ENCODE results near the gene LRRN1. TPM values are rescaled to one million over a fixed set of nuclear protein-coding genes. Genes with fewer than 3 reads are reported as not detected.

The LRRN1 gene
- total RNA-seq, 2 donors from 2014 or later: 0.24 TPM; not detected in 1

DNA sequence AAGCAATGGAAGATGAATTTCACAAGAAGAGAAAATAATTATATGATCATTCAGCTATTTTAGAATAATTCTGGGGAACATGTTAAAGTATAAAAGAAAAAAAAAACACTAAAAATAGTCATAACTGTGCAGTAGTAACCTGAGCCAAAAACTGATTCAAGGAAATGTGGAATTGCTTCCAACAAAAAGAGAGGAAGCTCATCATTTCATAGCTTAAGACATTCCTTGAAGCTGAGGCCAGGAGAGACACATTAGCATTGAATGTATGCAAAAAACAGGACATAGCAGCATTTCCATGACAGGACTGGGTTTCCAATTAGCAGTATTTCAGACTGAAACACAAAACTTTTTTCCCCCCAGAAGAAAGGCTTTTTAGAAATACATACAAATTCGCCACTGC, 27.7 kb upstream of the LRRN1 start:
- Histone ChIP-seq H3K4me3 (no peak overlapping the region), H3K36me3 (no peaks in the 10 kb centered on the region), H3K4me1 (no peaks in the 10 kb centered on the region), H3K27me3 (no peaks in the 10 kb centered on the region), H3K9me3 (peaks cover 0 to 16% of the 10 kb centered on the region in 2 donors), H3K27ac (no peak overlapping the region)
- no peak for DNase-seq (ENCODE audit: low spot score)
- TF ChIP-seq, protein P1, sequence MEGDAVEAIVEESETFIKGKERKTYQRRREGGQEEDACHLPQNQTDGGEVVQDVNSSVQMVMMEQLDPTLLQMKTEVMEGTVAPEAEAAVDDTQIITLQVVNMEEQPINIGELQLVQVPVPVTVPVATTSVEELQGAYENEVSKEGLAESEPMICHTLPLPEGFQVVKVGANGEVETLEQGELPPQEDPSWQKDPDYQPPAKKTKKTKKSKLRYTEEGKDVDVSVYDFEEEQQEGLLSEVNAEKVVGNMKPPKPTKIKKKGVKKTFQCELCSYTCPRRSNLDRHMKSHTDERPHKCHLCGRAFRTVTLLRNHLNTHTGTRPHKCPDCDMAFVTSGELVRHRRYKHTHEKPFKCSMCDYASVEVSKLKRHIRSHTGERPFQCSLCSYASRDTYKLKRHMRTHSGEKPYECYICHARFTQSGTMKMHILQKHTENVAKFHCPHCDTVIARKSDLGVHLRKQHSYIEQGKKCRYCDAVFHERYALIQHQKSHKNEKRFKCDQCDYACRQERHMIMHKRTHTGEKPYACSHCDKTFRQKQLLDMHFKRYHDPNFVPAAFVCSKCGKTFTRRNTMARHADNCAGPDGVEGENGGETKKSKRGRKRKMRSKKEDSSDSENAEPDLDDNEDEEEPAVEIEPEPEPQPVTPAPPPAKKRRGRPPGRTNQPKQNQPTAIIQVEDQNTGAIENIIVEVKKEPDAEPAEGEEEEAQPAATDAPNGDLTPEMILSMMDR (IDR thresholded peaks at IDR 0.05): no peak

DNA sequence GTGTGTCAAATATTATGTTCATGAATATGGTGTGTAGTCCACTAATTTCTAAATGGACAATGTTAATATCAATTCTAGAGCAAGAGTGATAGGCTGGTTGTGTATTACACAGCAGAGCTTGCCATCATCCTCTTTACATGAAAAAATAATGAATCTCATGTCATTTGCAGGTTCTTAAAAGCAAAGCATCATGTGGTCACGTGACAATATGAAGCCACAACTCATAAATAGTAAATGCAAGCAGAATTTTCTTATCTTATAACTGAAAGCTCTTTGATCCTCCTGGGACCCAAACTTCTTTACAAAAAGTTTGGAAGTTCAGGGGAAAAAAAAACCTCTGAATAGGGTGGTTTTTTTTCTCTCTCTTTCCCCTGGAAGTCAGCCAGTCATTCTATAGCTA, 26.9 kb upstream of the LRRN1 start:
- Histone ChIP-seq H3K9me3 (peaks cover 0 to 16% of the 10 kb centered on the region in 2 donors), H3K4me1 (no peaks in the 10 kb centered on the region), H3K4me3 (no peak overlapping the region), H3K36me3 (no peaks in the 10 kb centered on the region), H3K27ac (no peak overlapping the region), H3K27me3 (no peaks in the 10 kb centered on the region)
- TF ChIP-seq, protein P1 (IDR thresholded peaks at IDR 0.05): no peak
- no peak for DNase-seq (ENCODE audit: low spot score)

DNA sequence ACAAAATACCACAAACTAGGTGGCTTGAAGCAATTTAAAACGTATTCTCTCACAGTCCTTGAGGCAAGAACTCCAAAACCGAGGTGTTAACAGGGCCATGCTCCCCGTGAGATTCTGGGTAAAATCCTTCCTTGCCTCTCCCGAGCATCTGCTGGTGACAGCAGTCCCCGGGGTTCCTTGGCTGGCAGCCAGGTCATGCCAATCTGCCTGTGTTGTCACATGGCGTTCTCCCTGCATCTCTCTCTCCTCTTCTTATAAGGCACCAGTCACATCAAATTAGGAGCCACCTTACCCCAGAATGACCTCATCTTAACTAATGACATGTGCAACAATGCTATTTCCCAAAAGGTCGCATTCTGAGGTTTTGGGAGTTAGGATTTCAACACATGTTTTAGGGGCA, 26.3 kb upstream of the LRRN1 start:
- H3K36me3 ChIP-seq: no peaks in the 10 kb centered on the region
- no peak for DNase-seq (ENCODE audit: low spot score)
- no peaks in the 10 kb centered on the region for H3K4me1 ChIP-seq
- TF ChIP-seq, protein P1 (IDR thresholded peaks at IDR 0.05): no peak
- peaks cover 0 to 16% of the 10 kb centered on the region in 2 donors for H3K9me3 ChIP-seq
- no peak overlapping the region for H3K4me3 ChIP-seq
- H3K27ac ChIP-seq: no peak overlapping the region
- H3K27me3 ChIP-seq: no peaks in the 10 kb centered on the region

DNA sequence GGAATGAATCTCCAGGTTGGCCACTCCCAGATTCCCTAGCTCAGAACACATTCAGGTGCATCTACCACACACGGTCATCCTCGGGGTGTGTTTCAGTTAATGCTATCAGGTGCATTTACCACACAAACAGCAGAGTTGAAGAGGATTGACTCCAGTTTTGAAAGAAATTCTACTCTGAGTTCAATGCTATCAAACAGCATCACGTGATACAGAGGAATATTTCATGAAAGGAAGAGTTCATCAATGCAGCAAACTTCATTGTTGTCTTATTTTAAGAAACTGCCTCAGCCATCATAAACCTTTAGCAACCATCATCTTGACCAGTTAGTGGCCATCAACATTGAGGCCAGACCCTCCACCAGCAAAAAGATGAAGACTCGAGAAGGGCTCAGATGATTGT, 22.6 kb upstream of the LRRN1 start:
- H3K4me3 ChIP-seq: no peak overlapping the region
- H3K4me1 ChIP-seq: no peaks in the 10 kb centered on the region
- peaks cover 0 to 16% of the 10 kb centered on the region in 2 donors for H3K9me3 ChIP-seq
- H3K36me3 ChIP-seq: no peaks in the 10 kb centered on the region
- TF ChIP-seq, protein P1 (IDR thresholded peaks at IDR 0.05): no peak
- H3K27ac ChIP-seq: no peak overlapping the region
- DNase-seq (ENCODE audit: low spot score): no peak
- no peaks in the 10 kb centered on the region for H3K27me3 ChIP-seq

DNA sequence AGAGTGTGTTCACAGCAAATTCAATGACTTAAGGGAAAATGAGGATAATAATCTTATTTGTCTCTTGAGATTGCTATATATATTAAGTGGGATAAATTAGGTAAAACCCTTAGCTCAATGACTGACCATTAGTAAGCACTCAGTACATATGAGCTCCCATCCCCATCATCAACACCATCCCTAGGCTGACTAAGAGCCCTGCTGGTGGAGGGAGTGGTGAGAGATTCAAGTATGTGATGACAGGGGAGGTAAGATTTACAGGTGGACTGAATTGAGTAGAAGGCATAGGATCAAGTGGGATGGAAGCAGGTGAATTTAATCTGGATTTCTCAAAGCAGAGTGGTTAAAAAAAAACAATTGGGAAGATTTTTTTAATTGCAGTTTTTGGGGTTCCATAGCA, 21.0 kb upstream of the LRRN1 start:
- Histone ChIP-seq H3K4me3 (no peak overlapping the region), H3K4me1 (no peaks in the 10 kb centered on the region), H3K36me3 (no peaks in the 10 kb centered on the region), H3K27ac (no peak overlapping the region), H3K27me3 (no peaks in the 10 kb centered on the region), H3K9me3 (peaks cover 0 to 16% of the 10 kb centered on the region in 2 donors)
- TF ChIP-seq, protein P1 (IDR thresholded peaks at IDR 0.05): no peak
- DNase-seq (ENCODE audit: low spot score): no peak

DNA sequence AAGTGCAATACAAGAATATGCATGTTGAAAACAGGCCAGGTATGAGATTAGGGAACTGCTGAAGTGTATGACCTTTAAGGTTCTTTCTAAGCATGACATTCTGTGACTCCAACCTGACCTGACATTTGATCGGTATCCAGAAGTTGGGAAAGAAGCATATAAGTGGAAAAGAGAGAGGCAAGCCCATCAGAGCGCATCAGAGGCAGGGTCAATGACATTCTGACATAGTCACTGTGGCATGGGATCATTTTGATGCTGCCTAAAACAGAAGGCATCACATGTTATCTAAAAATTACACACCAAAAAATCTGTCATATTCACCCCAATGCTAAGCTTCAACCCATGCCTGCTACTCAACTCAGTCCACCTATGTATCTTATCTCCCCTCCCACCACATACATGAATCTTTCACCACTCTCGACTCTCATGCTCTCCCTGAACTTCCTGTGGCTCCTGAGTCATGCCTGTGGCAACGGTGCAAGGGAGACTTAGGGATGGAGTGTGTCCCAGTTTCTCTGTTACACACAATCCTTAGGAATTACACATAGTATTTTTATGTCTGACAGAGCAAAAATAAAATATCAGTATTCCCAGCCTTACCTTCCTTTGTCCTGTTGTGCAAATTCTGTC, 20.5 kb upstream of the LRRN1 start:
- peaks cover 0 to 16% of the 10 kb centered on the region in 2 donors for H3K9me3 ChIP-seq
- H3K36me3 ChIP-seq: no peaks in the 10 kb centered on the region
- H3K4me1 ChIP-seq: no peaks in the 10 kb centered on the region
- TF ChIP-seq, protein P1 (IDR thresholded peaks at IDR 0.05): no peak
- no peaks in the 10 kb centered on the region for H3K27me3 ChIP-seq
- no peak for DNase-seq (ENCODE audit: low spot score)
- H3K4me3 ChIP-seq: no peak overlapping the region
- H3K27ac ChIP-seq: no peak overlapping the region
